Transverse colon (tissue), 4 donors: ENCODE data around the gene RAB40A. TPM values are rescaled to one million over a fixed set of nuclear protein-coding genes. Genes with fewer than 3 reads are reported as not detected.
"Not testable (repeated sequence)": the region's sequence is repeated elsewhere in the genome, so short reads cannot be mapped to it uniquely, and the experiment has no call there.

Experiments used
- DNase-seq: peaks from one replicate; pipeline ENCODE4 v3.0.0-alpha.2; 2019
- H3K27ac ChIP-seq, 4 donors: fragments of 200-600 bp; sonication (generic); 2 replicates each; pipeline ENCODE4 v1.5.1; 2016 to 2018; ENCODE audit warnings: inconsistent platforms in 4 of 4
- H3K27me3 ChIP-seq: fragments of 200-600 bp; sonication (generic); 2 replicates; pipeline ENCODE4 v1.5.1; 2017; ENCODE audit warnings: inconsistent platforms
- H3K36me3 ChIP-seq, 4 donors: fragments of 200-600 bp; sonication (generic); 2 replicates each; pipeline ENCODE4 v1.5.1; 2017 to 2019; ENCODE audit warnings: inconsistent platforms in 4 of 4
- H3K4me1 ChIP-seq, 4 donors: fragments of 200-600 bp; sonication (generic); 2 replicates each; pipeline ENCODE4 v1.5.1; 2017 to 2020; ENCODE audit warnings: inconsistent platforms in 4 of 4
- H3K4me3 ChIP-seq, 4 donors: fragments of 200-600 bp; sonication (generic); 1 replicate in 1 of 4; 2 replicates in 3 of 4; pipeline versions ENCODE4 v1.5.1 to v1.6.1; 2017 to 2019; ENCODE audit warnings: inconsistent platforms in 4 of 4
- H3K9me3 ChIP-seq, 2 donors: fragments of 200-600 bp; sonication (generic); 2 replicates each; pipeline ENCODE4 v1.5.1; 2017 to 2019; ENCODE audit warnings: inconsistent platforms in 2 of 2
- EP300 ChIP-seq: sonication (generic); formaldehyde crosslinking; IDR thresholded peaks from one replicate; pipeline ENCODE4 v1.6.1; 2017; ENCODE audit warnings: antibody characterized with exemption, low read depth
- POLR2A ChIP-seq: fragments of 450-650 bp; IDR thresholded peaks from one replicate; pipeline ENCODE4 v1.6.1; 2016; ENCODE audit warnings: antibody characterized with exemption, mild to moderate bottlenecking, moderate library complexity
- POLR2AphosphoS5 ChIP-seq, 3 donors: sonication (generic); formaldehyde crosslinking; IDR thresholded peaks; one replicate each; pipeline ENCODE4 v1.6.1; 2016; ENCODE audit warnings: antibody characterized with exemption in 3 of 3
- WGBS, 2 donors: methylation state at CpG; one replicate each; pipeline ENCODE4 v1.1.5; 2018; ENCODE audit warnings: low coverage in 1 of 2; 5-methylcytosine and 5-hydroxymethylcytosine counted together
- in situ Hi-C, 4 donors: fragments of 200-750 bp; cut with MboI; loops; one replicate each; pipeline versions ENCODE4 v1.15.0 to v1.15.1; 2017; ENCODE audit warnings: low sequenced_read_pairs in 3 of 4, low pct_ligation_motif_present in 1 of 4, low pct_unique_long_range_greater_than_20kb in 1 of 4
- intact Hi-C: fragments of 100-400 bp; cut with DNase I; formaldehyde crosslinking; loops from one replicate; pipeline ENCODE4 v1.15.1; 2023; ENCODE audit warnings: low total_unique reads
- total RNA-seq, 4 donors: library from RNA; depleted of rRNA; stranded (reverse); fragments of >200 nt; gene quantifications; one replicate each; pipeline ENCODE4 v1.1.0, GENCODE V29; 2016
- TF ChIP-seq, protein P1 (sequence below), 5 experiments: fragments of 200-600 bp in 3 of 5; fragments of 450-650 bp in 2 of 5; sonication (generic) in 3 of 5; IDR thresholded peaks; 1 replicate in 2 of 5; 2 replicates in 3 of 5; pipeline ENCODE4 v1.5.1; 2016 to 2017; ENCODE audit warnings: antibody characterized with exemption in 5 of 5, inconsistent platforms in 3 of 5, mild to moderate bottlenecking in 2 of 5, moderate library complexity in 1 of 5

Gene RAB40A
- total RNA-seq, 4 donors from 2014 or later: 0.55 to 1.4 TPM; not detected in 2

DNA sequence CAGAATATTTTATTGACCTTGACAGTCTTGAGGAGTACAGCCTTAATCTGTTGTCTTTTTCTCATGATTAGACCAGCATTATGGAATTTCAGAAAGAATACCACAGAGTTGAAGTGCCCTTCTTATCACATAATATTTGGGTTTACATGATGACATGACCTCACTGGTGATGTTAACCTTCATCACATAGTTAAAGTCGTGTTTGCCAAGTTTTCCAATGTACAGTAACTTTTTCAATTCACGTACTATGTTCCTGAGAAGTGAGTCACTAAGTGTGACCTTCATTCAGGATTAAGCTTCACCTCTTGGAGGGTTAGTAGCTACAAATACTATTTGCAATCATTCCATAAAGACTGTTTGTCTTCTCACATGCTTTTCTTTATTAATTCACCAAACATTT is 52.1 kb downstream of the RAB40A start:
- peaks cover 0 to 3% (median 0%) of the 10 kb centered on the region in 4 donors for H3K4me1 ChIP-seq
- H3K27me3 ChIP-seq: no peaks in the 10 kb centered on the region
- no peak overlapping the region for H3K27ac ChIP-seq
- in situ Hi-C loops: loop anchor here in 3 of 4 donors (10.0 to 25.0 kb wide), 4 partner anchors 122 to 255 kb away; partner anchors contain the start of genes BEX4 (in 3 of the 3) and TCEAL7 (in 1 of the 3)
- WGBS, 2 donors: 44% methylated on average over 2 of the region's 2 CpGs; no CpG with 5 or more reads in 1 of the 2 donors
- no peaks in the 10 kb centered on the region for H3K36me3 ChIP-seq
- no peaks in the 10 kb centered on the region for H3K9me3 ChIP-seq
- H3K4me3 ChIP-seq: no peak overlapping the region
- intact Hi-C loops: loop anchor here (10.0 kb wide), 1 partner anchor 122 kb away; no protein-coding TSS in a partner anchor
- DNase-seq: no peak
- TF ChIP-seq, protein P1, sequence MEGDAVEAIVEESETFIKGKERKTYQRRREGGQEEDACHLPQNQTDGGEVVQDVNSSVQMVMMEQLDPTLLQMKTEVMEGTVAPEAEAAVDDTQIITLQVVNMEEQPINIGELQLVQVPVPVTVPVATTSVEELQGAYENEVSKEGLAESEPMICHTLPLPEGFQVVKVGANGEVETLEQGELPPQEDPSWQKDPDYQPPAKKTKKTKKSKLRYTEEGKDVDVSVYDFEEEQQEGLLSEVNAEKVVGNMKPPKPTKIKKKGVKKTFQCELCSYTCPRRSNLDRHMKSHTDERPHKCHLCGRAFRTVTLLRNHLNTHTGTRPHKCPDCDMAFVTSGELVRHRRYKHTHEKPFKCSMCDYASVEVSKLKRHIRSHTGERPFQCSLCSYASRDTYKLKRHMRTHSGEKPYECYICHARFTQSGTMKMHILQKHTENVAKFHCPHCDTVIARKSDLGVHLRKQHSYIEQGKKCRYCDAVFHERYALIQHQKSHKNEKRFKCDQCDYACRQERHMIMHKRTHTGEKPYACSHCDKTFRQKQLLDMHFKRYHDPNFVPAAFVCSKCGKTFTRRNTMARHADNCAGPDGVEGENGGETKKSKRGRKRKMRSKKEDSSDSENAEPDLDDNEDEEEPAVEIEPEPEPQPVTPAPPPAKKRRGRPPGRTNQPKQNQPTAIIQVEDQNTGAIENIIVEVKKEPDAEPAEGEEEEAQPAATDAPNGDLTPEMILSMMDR (IDR thresholded peaks at IDR 0.05): no peak
- no peak for TF ChIP-seq EP300

DNA sequence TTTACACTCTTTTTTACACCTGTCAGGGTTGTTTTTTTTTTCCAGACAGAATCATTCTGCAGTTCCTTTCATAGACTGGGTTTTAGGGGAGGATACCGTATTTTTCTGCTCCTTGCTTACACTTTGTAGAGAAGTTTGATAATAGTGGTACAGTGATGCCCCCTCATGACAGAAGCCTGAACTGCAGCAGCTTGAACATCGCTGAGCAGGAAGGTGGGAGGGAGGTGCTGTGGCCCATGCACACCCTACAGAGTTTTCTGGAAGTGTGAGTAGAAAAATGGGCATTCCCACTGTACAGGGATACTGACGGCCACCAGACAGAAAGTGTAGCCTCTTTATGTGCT is 54.5 kb downstream of the RAB40A start:
- H3K4me1 ChIP-seq: peaks cover 0 to 3% (median 0%) of the 10 kb centered on the region in 4 donors
- H3K9me3 ChIP-seq: no peaks in the 10 kb centered on the region
- WGBS, 2 donors: 0 to 15% methylated on average over 1 to 3 of the region's 3 CpGs
- H3K36me3 ChIP-seq: no peaks in the 10 kb centered on the region
- H3K4me3 ChIP-seq: peak overlapping the region in 1 of 4 donors; percentile 27
- intact Hi-C loops (loop anchor here (10.0 kb wide), 1 partner anchor 120 kb away; no protein-coding TSS in a partner anchor), in situ Hi-C loops (loop anchor here in 3 of 4 donors (10.0 to 25.0 kb wide), 4 partner anchors 120 to 252 kb away; partner anchors contain the start of genes BEX4 (in 3 of the 3) and TCEAL7 (in 1 of the 3))
- TF ChIP-seq POLR2A (no peak), EP300 (no peak)
- TF ChIP-seq, protein P1 (IDR thresholded peaks at IDR 0.05): peak; percentile 56 to 71 (median 69)
- no peaks in the 10 kb centered on the region for H3K27me3 ChIP-seq
- peak; percentile 80 for DNase-seq
- H3K27ac ChIP-seq: no peak overlapping the region

DNA sequence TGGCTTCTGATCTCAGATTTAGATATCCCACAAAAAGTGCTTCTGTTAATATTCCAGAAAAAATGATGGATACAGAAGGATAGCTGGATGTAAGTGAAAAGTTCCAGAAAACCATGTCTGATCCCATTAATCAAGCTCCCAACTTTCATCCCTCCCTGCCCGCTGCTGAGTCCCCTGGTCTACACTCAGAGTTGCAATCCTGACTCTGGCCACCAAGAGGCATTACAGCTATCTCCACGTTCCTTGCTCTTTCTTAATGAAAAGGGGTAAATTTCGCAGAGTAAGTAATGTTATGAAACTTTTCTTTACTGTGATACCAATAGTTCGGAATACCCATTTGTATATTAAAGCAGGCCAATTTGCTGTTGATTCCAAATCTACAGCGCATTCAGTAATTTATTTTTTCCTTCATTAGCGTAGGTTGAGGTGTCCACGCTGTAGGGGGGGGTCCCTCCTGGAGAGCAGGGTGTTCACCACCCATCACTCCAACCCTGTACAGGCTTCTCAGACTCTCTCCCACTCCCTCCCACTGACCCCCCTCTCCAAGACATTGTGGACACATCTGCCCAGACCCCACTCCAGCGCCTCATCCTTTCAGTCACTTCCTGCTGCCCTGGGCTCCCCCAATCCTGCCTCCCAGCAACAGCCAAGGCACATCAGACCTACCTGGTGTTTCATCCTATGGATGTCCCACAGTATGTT is 55.1 kb downstream of the RAB40A start:
- Histone ChIP-seq H3K27ac (no peak overlapping the region), H3K4me3 (peak overlapping the region in 1 of 4 donors; percentile 27), H3K36me3 (no peaks in the 10 kb centered on the region), H3K4me1 (peaks cover 0 to 3% (median 0%) of the 10 kb centered on the region in 4 donors), H3K9me3 (no peaks in the 10 kb centered on the region), H3K27me3 (no peaks in the 10 kb centered on the region)
- TF ChIP-seq POLR2AphosphoS5 (IDR thresholded peaks at IDR 0.05) (no peak), EP300 (no peak), POLR2A (no peak)
- TF ChIP-seq, protein P1 (IDR thresholded peaks at IDR 0.05): peak in 2 of 5 experiments; percentile 9 to 12
- peak; percentile 10 for DNase-seq
- intact Hi-C loops (loop anchor here (10.0 kb wide), 1 partner anchor 119 kb away; no protein-coding TSS in a partner anchor), in situ Hi-C loops (loop anchor here in 3 of 4 donors (10.0 to 25.0 kb wide), 4 partner anchors 119 to 252 kb away; partner anchors contain the start of genes BEX4 (in 3 of the 3) and TCEAL7 (in 1 of the 3))
- WGBS, 2 donors: 39 to 60% methylated on average over 4 to 8 of the region's 8 CpGs

DNA sequence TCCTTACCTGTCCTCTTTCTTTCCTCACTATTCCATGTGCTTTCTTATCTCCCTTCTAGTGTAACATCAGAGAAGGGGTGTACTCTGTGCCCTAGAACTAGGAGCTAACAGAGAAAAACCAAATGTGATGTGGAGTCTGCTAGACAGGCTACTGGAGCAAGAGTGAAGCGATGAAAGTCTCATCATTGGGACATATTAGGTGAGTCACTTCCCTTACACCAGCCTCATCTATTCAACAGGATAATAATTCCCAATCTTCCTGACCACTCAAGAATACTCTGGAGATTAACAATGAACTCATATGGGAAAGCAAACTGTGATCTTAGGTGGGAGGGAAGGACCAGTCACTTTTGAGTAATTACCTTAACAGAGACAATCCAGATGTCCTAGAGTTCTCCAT is 58.1 kb downstream of the RAB40A start:
- Histone ChIP-seq H3K9me3 (no peaks in the 10 kb centered on the region), H3K27me3 (no peaks in the 10 kb centered on the region), H3K4me1 (peaks cover 0 to 3% (median 0%) of the 10 kb centered on the region in 4 donors), H3K4me3 (no peak overlapping the region), H3K27ac (no peak overlapping the region), H3K36me3 (no peaks in the 10 kb centered on the region)
- TF ChIP-seq, protein P1 (IDR thresholded peaks at IDR 0.05): no peak
- TF ChIP-seq POLR2AphosphoS5 (IDR thresholded peaks at IDR 0.05) (no peak), EP300 (no peak), POLR2A (no peak)
- no peak for DNase-seq
- in situ Hi-C loops (loop anchor here in 3 of 4 donors (10.0 to 25.0 kb wide), 4 partner anchors 116 to 249 kb away; partner anchors contain the start of genes BEX4 (in 3 of the 3) and TCEAL7 (in 1 of the 3)), intact Hi-C loops (loop anchor here (10.0 kb wide), 1 partner anchor 116 kb away; no protein-coding TSS in a partner anchor)
- 85% methylated on average over 1 of the region's 1 CpG; no CpG with 5 or more reads in 1 of the 2 donors for WGBS, 2 donors

DNA sequence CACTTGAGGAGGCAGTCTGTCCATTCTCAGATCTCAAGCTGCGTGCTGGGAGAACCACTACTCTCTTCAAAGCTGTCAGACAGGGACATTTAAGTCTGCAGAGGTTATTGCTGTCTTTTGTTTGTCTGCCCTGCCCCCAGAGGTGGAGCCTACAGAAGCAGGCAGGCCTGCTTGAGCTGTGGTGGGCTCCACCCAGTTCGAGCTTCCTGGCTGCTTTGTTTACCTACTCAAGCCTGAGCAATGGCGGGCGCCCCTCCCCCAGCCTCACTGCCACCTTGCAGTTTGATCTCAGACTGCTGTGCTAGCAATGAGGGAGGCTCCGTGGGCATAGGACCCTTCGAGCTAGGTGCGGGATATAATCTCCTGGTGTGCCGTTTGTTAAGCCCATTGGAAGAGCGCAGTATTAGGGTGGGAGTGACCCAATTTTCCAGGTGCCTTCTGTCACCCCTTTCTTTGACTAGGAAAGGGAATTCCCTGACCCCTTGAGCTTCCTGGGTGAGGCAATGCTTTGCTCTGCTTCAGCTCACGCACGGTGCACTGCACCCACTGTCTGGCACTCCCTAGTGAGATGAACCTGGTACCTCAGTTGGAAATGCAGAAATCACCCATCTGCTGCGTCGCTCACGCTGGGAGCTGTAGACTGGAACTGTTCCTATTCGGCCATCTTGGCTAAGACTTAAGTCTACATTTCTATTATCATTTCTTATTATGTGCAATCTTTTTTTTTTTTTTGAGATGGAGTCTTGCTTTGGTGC is 59.1 kb downstream of the RAB40A start:
- peak; percentile 8 for DNase-seq
- in situ Hi-C loops: loop anchor here in 3 of 4 donors (10.0 to 25.0 kb wide), 4 partner anchors 115 to 248 kb away; partner anchors contain the start of genes BEX4 (in 3 of the 3) and TCEAL7 (in 1 of the 3)
- not testable (repeated sequence) for H3K9me3 ChIP-seq, H3K4me1 ChIP-seq, H3K27me3 ChIP-seq, H3K27ac ChIP-seq, H3K4me3 ChIP-seq, H3K36me3 ChIP-seq
- WGBS, 2 donors: 80 to 87% methylated on average over 1 to 15 of the region's 15 CpGs
- intact Hi-C loops: loop anchor here (10.0 kb wide), 1 partner anchor 115 kb away; no protein-coding TSS in a partner anchor
